Skeletal muscle tissue (tissue), 4 donors: ENCODE data around the gene PTPRT. TPM values are rescaled to one million over a fixed set of nuclear protein-coding genes. Genes with fewer than 3 reads are reported as not detected.

ENCODE experiments used
- H3K27ac ChIP-seq: one replicate; pipeline ENCODE4 v1.7.0; 2013; ENCODE audit warnings: mild to moderate bottlenecking, low read depth, low read length, inconsistent platforms
- H3K27me3 ChIP-seq, 3 donors: one replicate each; pipeline ENCODE4 v1.7.0; 2013; ENCODE audit warnings: low read length in 3 of 3; ENCODE audit not compliant: control insufficient read depth in 3 of 3, insufficient read depth in 3 of 3
- H3K36me3 ChIP-seq, 3 donors: one replicate each; pipeline ENCODE4 v1.7.0; 2013; ENCODE audit warnings: low read length in 3 of 3; ENCODE audit not compliant: control insufficient read depth in 3 of 3, insufficient read depth in 3 of 3
- H3K4me1 ChIP-seq, 3 donors: one replicate each; pipeline ENCODE4 v1.7.0; 2013; ENCODE audit warnings: low read length in 3 of 3, mild to moderate bottlenecking in 3 of 3; ENCODE audit not compliant: control insufficient read depth in 3 of 3, insufficient read depth in 3 of 3
- H3K4me3 ChIP-seq, 3 donors: one replicate each; pipeline ENCODE4 v1.7.0; 2013; ENCODE audit warnings: low read length in 3 of 3
- H3K9ac ChIP-seq, 3 donors: one replicate each; pipeline ENCODE4 v1.7.0; 2013; ENCODE audit warnings: low read length in 3 of 3, mild to moderate bottlenecking in 3 of 3, moderate library complexity in 2 of 3, low read depth in 1 of 3
- H3K9me3 ChIP-seq, 3 donors: one replicate each; pipeline ENCODE4 v1.7.0; 2013; ENCODE audit warnings: low read length in 3 of 3; ENCODE audit not compliant: control insufficient read depth in 3 of 3
- total RNA-seq: library from RNA; depleted of rRNA; stranded (reverse); fragments of >200 nt; gene quantifications from one replicate; pipeline ENCODE4 v1.2.3, GENCODE V29; 2014
- donor health status: Osteomylitis.

The PTPRT gene
- total RNA-seq, 1 donor from 2014 or later: 1.0 TPM

DNA sequence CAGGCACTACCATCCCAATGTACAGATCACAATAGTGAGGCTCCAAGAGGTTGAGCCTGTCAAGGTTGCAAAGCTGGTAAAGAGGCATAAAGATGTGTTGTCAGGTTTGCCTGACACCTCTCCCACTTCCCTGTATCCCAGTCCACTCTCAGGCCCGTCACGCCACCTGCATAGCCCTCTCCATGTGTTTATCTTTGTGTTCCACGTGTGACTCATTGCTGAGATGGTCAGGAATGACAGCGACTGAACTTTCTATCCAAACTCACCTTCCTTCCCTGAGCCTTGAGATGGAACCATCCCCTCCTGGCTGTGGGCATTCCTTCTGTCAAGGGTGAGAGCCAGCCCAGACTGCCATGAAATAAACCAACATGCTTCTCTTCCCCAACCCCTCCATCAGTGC, 578.3 kb downstream of the PTPRT start:
- Histone ChIP-seq H3K27me3 (no peaks in the 10 kb centered on the region), H3K9ac (no peak overlapping the region), H3K9me3 (peaks cover 0 to 3% (median 0%) of the 10 kb centered on the region in 3 donors), H3K4me1 (no peaks in the 10 kb centered on the region), H3K4me3 (no peak overlapping the region), H3K36me3 (no peaks in the 10 kb centered on the region), H3K27ac (no peak overlapping the region)

GRCh38 chr20:42610070-42610469, 579.6 kb downstream of the PTPRT start:
- no peak overlapping the region for H3K27ac ChIP-seq
- no peaks in the 10 kb centered on the region for H3K27me3 ChIP-seq
- H3K9me3 ChIP-seq: peaks cover 0 to 3% (median 0%) of the 10 kb centered on the region in 3 donors
- no peaks in the 10 kb centered on the region for H3K36me3 ChIP-seq
- no peak overlapping the region for H3K9ac ChIP-seq
- H3K4me1 ChIP-seq: no peaks in the 10 kb centered on the region
- no peak overlapping the region for H3K4me3 ChIP-seq

DNA sequence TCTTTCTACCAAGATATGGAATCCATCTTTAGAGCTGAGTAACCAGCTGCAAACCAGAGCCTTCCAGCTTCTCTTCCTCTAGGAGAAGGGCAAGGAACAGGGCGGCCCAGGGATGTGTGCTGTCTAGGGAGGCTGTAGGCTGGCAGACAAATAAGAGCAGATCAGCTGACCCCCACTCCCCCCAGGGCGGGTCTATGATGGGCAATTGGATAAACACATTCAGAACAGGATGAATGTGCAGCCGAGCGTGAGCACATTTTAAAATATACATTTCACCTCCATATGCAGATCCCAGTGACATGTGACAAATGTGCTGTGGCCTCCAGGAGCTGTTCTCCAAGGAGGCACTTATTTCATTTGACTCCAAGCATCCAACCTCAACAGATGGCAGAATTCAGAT, 580.1 kb downstream of the PTPRT start:
- no peaks in the 10 kb centered on the region for H3K27me3 ChIP-seq
- H3K36me3 ChIP-seq: no peaks in the 10 kb centered on the region
- H3K27ac ChIP-seq: no peak overlapping the region
- H3K4me3 ChIP-seq: no peak overlapping the region
- H3K9ac ChIP-seq: no peak overlapping the region
- peaks cover 0 to 3% (median 0%) of the 10 kb centered on the region in 3 donors for H3K9me3 ChIP-seq
- H3K4me1 ChIP-seq: no peaks in the 10 kb centered on the region

GRCh38 chr20:42604998-42605956, 584.4 kb downstream of the PTPRT start:
- no peaks in the 10 kb centered on the region for H3K36me3 ChIP-seq
- H3K4me3 ChIP-seq: no peak overlapping the region
- no peaks in the 10 kb centered on the region for H3K9me3 ChIP-seq
- no peaks in the 10 kb centered on the region for H3K27me3 ChIP-seq
- no peaks in the 10 kb centered on the region for H3K4me1 ChIP-seq
- no peak overlapping the region for H3K27ac ChIP-seq
- H3K9ac ChIP-seq: no peak overlapping the region

DNA sequence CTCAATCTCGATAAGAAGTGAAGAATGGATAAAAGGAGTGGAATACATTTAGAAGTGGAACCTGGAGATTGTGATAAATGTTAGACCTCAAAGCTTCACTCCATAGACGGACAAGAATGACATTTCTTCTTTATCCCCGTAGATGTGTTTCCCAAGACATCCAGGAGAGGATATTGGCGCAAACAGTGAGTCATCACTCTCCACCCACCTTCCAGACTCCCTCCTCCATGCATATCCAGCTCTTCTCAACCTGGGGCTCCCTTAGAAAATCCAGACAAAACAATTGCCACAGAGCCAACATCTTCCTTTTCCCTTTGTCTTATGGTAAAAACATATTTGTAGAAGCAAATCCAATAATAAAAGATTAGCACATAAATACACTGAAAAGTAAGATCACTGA, 586.1 kb downstream of the PTPRT start:
- no peaks in the 10 kb centered on the region for H3K9me3 ChIP-seq

DNA sequence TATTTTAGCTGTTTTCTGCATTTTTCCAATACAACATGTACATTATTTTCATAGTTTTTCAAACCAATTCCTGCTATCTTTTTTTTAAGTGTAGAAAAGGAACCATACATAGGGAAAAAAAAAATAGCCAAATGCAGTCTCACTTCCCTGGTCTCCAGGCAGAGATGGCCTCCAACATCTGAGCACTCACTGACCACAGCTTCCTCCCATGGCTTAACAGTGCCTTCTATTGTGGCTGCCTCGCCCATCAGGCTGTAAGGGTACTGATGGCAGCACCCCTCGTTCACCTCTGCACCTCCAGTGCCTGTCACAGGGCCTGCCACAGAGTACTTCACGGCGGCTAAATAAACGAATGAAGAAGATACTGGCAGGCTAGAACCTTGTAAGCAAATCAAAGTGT, 591.1 kb downstream of the PTPRT start:
- Histone ChIP-seq H3K9ac (no peak overlapping the region), H3K4me3 (no peak overlapping the region), H3K36me3 (no peaks in the 10 kb centered on the region), H3K27me3 (no peaks in the 10 kb centered on the region), H3K4me1 (no peaks in the 10 kb centered on the region), H3K27ac (no peak overlapping the region), H3K9me3 (no peaks in the 10 kb centered on the region)

More for the DNA sequence above, 586.1 kb downstream of the PTPRT start:
- H3K27ac ChIP-seq: no peak overlapping the region
- H3K36me3 ChIP-seq: no peaks in the 10 kb centered on the region
- H3K4me1 ChIP-seq: no peaks in the 10 kb centered on the region
- H3K9ac ChIP-seq: no peak overlapping the region
- H3K27me3 ChIP-seq: no peaks in the 10 kb centered on the region
- no peak overlapping the region for H3K4me3 ChIP-seq

GRCh38 chr20:42595625-42596024, 594.1 kb downstream of the PTPRT start:
- no peaks in the 10 kb centered on the region for H3K27me3 ChIP-seq
- no peak overlapping the region for H3K9ac ChIP-seq
- H3K27ac ChIP-seq: no peak overlapping the region
- H3K4me3 ChIP-seq: no peak overlapping the region
- no peaks in the 10 kb centered on the region for H3K9me3 ChIP-seq
- H3K4me1 ChIP-seq: no peaks in the 10 kb centered on the region
- no peaks in the 10 kb centered on the region for H3K36me3 ChIP-seq

DNA sequence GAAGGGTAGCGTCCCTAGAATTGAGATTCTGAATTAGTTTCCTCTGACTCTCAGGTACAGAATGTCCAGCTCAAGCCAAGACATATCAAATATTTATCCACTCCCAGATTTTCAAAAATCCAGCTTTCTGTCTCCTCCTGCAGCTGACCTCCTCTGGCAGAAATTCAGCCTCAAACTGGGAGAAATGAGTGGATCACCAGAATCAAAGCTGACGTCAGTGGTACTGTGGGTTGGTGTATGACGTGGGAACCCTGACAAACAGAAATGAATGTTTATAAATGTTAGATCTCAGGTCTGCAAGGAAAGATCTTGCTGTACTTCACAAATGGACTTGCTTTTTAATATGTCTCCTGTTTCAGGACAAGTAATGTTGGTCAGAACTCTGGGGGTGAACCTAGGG, 595.0 kb downstream of the PTPRT start:
- Histone ChIP-seq H3K9ac (no peak overlapping the region), H3K4me1 (no peaks in the 10 kb centered on the region), H3K4me3 (no peak overlapping the region), H3K27ac (no peak overlapping the region), H3K27me3 (no peaks in the 10 kb centered on the region), H3K36me3 (no peaks in the 10 kb centered on the region), H3K9me3 (no peaks in the 10 kb centered on the region)

DNA sequence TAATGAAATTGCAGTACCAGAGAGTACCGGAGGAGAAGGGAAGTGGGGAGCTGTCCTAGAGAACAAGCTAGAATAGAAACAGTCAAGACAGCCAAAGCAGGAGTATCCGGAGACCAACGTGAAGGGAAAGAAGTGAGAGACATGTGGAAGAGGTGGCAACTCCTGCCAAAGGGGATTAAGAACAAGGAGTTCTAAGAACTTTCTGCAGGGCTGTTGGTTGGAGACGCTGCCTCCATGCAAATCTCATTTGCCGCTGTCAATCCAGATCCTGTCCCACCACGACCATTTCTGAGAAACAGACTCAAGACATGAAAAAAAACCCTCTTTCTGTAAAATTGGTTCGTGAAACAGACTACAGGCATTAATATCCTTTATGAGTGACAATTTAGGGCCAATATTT, 595.7 kb downstream of the PTPRT start:
- Histone ChIP-seq H3K27ac (no peak overlapping the region), H3K4me1 (no peaks in the 10 kb centered on the region), H3K4me3 (no peak overlapping the region), H3K36me3 (no peaks in the 10 kb centered on the region), H3K9ac (no peak overlapping the region), H3K9me3 (no peaks in the 10 kb centered on the region), H3K27me3 (no peaks in the 10 kb centered on the region)

- no peak overlapping the region for H3K4me3 ChIP-seq
- no peaks in the 10 kb centered on the region for H3K4me1 ChIP-seq
- no peaks in the 10 kb centered on the region for H3K36me3 ChIP-seq
- no peaks in the 10 kb centered on the region for H3K27me3 ChIP-seq
- H3K9ac ChIP-seq: no peak overlapping the region
- no peaks in the 10 kb centered on the region for H3K9me3 ChIP-seq
- H3K27ac ChIP-seq: no peak overlapping the region
These were observed 599.6 kb downstream of the PTPRT start for GRCh38 chr20:42589976-42590639.
